Lung (tissue), 12 donors: ENCODE results near the gene COP1. TPM values are rescaled to one million over a fixed set of nuclear protein-coding genes. Genes with fewer than 3 reads are reported as not detected.
"Not testable (repeated sequence)": the region's sequence is repeated elsewhere in the genome, so short reads cannot be mapped to it uniquely, and the experiment has no call there.

Experiments
- ATAC-seq: fragments of 200-7000 bp; cut with Tn5 transposase; one replicate; pipeline ENCODE4 v1.9.1; 2020; ENCODE audit warnings: moderate number of reproducible peaks; ENCODE audit not compliant: insufficient read depth, low FRiP score
- DNase-seq, 3 donors: peaks; one replicate each; pipeline ENCODE4 v3.0.0-alpha.2; 2013 to 2017
- H3K27ac ChIP-seq, 2 donors: one replicate each; pipeline ENCODE4 v1.5.1; 2013; ENCODE audit warnings: mild to moderate bottlenecking in 2 of 2, moderate library complexity in 2 of 2, control low read depth in 1 of 2, inconsistent platforms in 1 of 2, low read depth in 1 of 2, low read length in 1 of 2
- H3K27me3 ChIP-seq, 3 donors: one replicate each; pipeline ENCODE4 v1.5.1; 2013; ENCODE audit warnings: low read length in 2 of 3; ENCODE audit not compliant: control insufficient read depth in 3 of 3, insufficient read depth in 3 of 3
- H3K36me3 ChIP-seq, 4 donors: one replicate each; pipeline ENCODE4 v1.5.1; 2013; ENCODE audit warnings: low read length in 4 of 4, mild to moderate bottlenecking in 1 of 4, moderate library complexity in 1 of 4; ENCODE audit not compliant: control insufficient read depth in 4 of 4, insufficient read depth in 4 of 4
- H3K4me1 ChIP-seq, 5 donors: one replicate each; pipeline ENCODE4 v1.5.1; 2013; ENCODE audit warnings: low read length in 5 of 5, mild to moderate bottlenecking in 2 of 5, moderate library complexity in 1 of 5; ENCODE audit not compliant: control insufficient read depth in 5 of 5, insufficient read depth in 5 of 5
- H3K4me3 ChIP-seq: one replicate; pipeline ENCODE4 v1.5.1; 2013; ENCODE audit warnings: mild to moderate bottlenecking, control low read depth, moderate library complexity
- H3K9ac ChIP-seq, 2 donors: one replicate each; pipeline ENCODE4 v1.5.1; 2013; ENCODE audit warnings: low read length in 2 of 2, control low read depth in 1 of 2; ENCODE audit not compliant: insufficient read depth in 1 of 2
- H3K9me3 ChIP-seq, 4 donors: one replicate each; pipeline ENCODE4 v1.5.1; 2013; ENCODE audit warnings: low read length in 3 of 4, mild to moderate bottlenecking in 1 of 4, moderate library complexity in 1 of 4; ENCODE audit not compliant: control insufficient read depth in 4 of 4, insufficient read depth in 3 of 4
- WGBS, 2 donors: extraction: QIAGEN DNeasy Blood & Tissue Kit; methylation state at CpG; one replicate each; pipeline ENCODE4 v1.1.7; 2013; 5-methylcytosine and 5-hydroxymethylcytosine counted together
- polyA plus RNA-seq, 2 donors: library from polyadenylated mRNA; stranded (reverse); fragments of 200-250 nt; gene quantifications; one replicate each; pipeline ENCODE4 v1.2.1, GENCODE V29; 2013
- total RNA-seq, 2 donors: library from RNA; depleted of rRNA in 1 of 2; stranded (reverse); fragments of >200 nt in 1 of 2; gene quantifications; one replicate each; pipeline ENCODE4 v1.2.1, GENCODE V29; 2014 to 2021
- TF ChIP-seq, protein P1 (sequence below): IDR thresholded peaks from 2 replicates; pipeline ENCODE4 v1.5.1; 2012; ENCODE audit warnings: mild to moderate bottlenecking; ENCODE audit errors: control extremely low read depth, extremely low read depth
- donor health status: control.
- donor health status: control.
- donor health status: Bipolar disorder and iron deficiency.
- donor health status: healthy.
- donor health status: DM: yes; HTN: yes; CAD: no.

Gene COP1
- total and polyA plus RNA-seq, 4 donors = 31.3 to 71.4 (median 52.8) TPM

DNA sequence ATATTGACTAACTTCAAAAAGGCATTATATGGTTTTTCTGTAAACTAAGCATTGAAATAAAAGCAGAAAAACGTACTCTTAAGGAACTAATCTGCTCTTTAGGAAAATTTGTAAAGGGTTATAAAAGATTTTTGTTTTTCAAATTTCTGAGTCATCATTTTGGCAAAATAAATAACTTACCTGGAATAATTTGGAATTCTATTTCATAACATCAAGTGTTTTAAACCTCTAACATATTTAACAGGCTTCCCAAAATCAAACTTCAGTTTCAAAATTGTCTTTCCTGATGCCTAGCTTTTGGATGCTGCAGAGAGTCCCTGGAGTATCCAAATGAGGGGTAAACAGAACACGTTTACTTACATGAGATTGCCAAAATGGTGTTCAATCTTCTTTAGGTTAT lies 108.5 kb downstream of the COP1 start:
- H3K4me3 ChIP-seq = no peak overlapping the region
- TF ChIP-seq, protein P1, sequence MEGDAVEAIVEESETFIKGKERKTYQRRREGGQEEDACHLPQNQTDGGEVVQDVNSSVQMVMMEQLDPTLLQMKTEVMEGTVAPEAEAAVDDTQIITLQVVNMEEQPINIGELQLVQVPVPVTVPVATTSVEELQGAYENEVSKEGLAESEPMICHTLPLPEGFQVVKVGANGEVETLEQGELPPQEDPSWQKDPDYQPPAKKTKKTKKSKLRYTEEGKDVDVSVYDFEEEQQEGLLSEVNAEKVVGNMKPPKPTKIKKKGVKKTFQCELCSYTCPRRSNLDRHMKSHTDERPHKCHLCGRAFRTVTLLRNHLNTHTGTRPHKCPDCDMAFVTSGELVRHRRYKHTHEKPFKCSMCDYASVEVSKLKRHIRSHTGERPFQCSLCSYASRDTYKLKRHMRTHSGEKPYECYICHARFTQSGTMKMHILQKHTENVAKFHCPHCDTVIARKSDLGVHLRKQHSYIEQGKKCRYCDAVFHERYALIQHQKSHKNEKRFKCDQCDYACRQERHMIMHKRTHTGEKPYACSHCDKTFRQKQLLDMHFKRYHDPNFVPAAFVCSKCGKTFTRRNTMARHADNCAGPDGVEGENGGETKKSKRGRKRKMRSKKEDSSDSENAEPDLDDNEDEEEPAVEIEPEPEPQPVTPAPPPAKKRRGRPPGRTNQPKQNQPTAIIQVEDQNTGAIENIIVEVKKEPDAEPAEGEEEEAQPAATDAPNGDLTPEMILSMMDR = no peak
- H3K36me3 ChIP-seq = peaks cover 12 to 52% (median 36%) of the 10 kb centered on the region in 4 donors
- peaks cover 6 to 20% (median 14%) of the 10 kb centered on the region in 4 donors for H3K9me3 ChIP-seq
- no peak overlapping the region for H3K9ac ChIP-seq
- ATAC-seq = no peak
- no peaks in the 10 kb centered on the region for H3K4me1 ChIP-seq
- no peaks in the 10 kb centered on the region for H3K27me3 ChIP-seq
- 99% methylated on average over 2 of the region's 2 CpGs for WGBS, 2 donors
- no peak for DNase-seq
- H3K27ac ChIP-seq = no peak overlapping the region

DNA sequence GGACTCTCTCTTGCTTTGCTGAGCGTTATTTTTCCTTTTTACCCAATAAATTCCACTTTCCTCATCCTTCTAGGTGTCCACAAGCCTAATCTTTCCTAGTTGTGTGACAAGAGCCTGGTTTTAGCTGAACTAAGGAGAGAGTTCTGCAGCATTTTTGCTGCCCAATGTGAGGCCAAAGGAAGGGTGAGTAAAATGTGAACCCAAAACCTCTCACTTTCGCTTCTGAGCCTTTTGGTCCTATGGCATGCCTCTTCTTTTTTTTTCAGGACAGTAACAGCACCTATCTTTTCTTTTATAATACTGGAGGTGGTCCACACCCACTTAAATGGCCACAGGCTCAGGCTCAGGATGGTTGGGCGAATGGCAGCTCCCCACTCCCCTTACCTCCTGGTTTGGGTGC lies 111.1 kb downstream of the COP1 start:
- no peak for ATAC-seq
- Histone ChIP-seq H3K9ac (no peak overlapping the region), H3K36me3 (peaks cover 10 to 43% (median 25%) of the 10 kb centered on the region in 4 donors), H3K9me3 (peaks cover 6 to 19% (median 14%) of the 10 kb centered on the region in 4 donors), H3K4me3 (no peak overlapping the region), H3K27ac (no peak overlapping the region), H3K4me1 (no peaks in the 10 kb centered on the region), H3K27me3 (no peaks in the 10 kb centered on the region)
- DNase-seq = no peak
- TF ChIP-seq, protein P1 = no peak
- 98 to 100% methylated on average over 3 of the region's 3 CpGs for WGBS, 2 donors

DNA sequence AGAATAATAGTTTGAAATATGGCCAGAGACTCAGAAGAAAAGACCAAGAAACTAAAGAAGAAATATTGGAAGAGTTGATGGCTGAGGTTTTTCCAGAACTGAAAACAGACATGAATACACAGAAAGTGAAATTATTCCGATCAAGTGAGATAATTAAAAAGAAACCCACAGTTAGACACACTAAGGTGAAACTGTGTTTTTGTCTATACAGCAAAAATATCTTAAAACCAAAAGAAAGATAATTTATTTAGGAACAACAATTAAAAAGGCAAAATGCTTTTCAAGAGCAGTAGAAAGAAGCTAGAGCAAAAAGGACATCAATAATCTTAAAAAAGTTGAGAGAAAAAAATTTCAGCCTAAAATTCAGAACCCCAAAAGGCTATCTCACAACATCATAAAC lies 116.3 kb downstream of the COP1 start:
- no peak overlapping the region for H3K9ac ChIP-seq
- H3K4me3 ChIP-seq = no peak overlapping the region
- ATAC-seq (no peak), DNase-seq (no peak)
- WGBS, 2 donors = 97% methylated on average over 1 of the region's 1 CpG
- TF ChIP-seq, protein P1 = no peak
- H3K27me3 ChIP-seq = no peaks in the 10 kb centered on the region
- H3K27ac ChIP-seq = no peak overlapping the region
- H3K9me3 ChIP-seq = peaks cover 0 to 3% (median under 1%) of the 10 kb centered on the region in 4 donors
- peaks cover 0 to 3% (median under 1%) of the 10 kb centered on the region in 4 donors for H3K36me3 ChIP-seq
- H3K4me1 ChIP-seq = no peaks in the 10 kb centered on the region

DNA sequence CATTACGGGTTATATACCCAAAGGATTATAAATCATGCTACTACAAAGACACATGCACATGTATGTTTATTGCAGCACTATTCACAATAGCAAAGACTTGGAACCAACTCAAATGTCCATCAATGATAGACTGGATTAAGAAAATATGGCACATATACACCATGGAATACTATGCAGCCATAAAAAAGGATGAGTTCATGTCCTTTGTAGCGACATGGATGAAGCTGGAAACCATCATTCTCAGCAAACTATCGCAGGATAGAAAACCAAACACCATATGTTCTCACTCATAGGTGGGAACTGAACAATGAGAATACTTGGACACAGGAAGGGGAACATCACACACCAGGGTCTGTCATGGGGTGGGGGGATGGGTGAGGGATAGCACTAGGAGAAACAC lies 119.3 kb downstream of the COP1 start:
- ATAC-seq, H3K27me3 ChIP-seq, H3K4me1 ChIP-seq, H3K36me3 ChIP-seq, H3K9me3 ChIP-seq, H3K9ac ChIP-seq, H3K27ac ChIP-seq, DNase-seq, H3K4me3 ChIP-seq: not testable (repeated sequence)
- WGBS, 2 donors = 96 to 99% methylated on average over 3 of the region's 3 CpGs
